ENCODE results near the gene SMYD4.
"Not testable (repeated sequence)": the region's sequence is repeated elsewhere in the genome, so short reads cannot be mapped to it uniquely, and the experiment has no call there.

SMYD4 gene

DNA sequence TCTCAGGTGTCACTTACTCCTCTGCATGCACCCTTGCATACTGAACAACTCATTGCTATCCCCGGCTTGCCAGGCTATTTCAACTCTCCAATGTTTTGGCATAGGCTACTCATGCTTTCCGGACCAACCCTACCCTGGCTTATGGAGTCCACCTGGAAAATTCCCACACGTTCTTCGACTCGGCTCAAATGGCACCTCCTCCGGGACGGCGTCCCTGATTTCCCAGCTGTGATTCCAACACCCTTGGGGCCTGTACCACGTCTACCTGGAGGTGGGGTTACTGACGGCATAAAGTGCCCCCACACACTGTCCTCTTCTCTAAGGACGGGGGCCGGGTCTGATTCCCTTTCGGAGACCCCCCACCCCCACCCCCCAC, 498 bp downstream of the SMYD4 start:
- no peak for DNase-seq (ENCODE audit: low read depth in 4 of 4, low spot score in 1 of 4)

DNA sequence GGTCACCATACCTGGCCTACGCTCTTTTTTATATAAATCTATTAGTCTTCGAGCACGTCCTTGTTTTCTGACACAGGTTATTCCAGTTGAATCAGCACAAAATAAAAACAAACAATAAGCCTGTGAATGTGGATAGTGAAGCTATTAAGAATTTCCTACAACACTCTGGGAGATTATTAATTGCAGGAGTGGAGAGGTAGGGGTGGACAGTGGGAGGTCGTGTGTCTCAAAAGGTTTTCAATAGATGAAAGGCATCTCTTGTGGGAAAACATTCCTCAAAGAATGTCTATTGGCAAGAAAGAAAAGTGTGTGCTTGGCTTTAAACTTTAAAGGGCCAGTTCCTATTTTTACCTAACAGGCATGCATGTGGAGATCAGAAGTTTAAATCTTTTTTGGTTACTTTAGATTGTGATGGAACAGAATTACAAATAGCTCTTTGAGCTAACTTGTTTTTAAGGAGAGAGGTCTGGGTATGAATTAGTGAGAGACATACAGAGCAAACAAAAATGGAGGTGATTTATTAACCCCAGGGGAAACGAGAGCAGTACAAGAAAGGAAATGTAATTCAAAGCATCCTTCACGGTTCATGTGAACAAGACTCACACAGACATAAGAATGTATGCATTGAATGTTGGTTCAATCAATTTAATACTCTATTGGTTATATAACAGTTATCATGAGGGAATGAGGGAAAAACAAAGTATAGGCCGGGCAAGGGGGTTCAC, 9.0 kb downstream of the SMYD4 start:
- DNase-seq (ENCODE audit: low read depth in 4 of 4, low spot score in 1 of 4) = no peak

DNA sequence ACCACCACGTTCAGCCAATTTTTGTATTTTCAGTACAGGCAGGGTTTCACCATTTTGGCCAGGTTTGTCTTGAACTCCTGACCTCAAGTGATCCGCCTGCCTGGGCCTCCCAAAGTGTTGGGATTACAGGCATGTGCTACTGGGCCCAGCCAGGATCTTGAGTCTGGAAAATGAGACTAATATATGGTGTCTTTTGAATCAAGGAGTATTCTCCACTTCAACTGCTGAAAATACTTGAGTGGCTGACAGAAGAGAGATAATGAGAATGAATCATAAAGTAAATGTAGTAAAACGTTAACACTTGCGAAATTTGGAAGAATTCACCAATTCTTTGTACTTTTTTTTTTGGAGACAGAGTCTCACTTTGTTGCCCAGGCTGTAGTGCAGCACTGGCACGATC, 16.6 kb downstream of the SMYD4 start:
- no peak for DNase-seq (ENCODE audit: low read depth in 4 of 4, low spot score in 1 of 4)

DNA sequence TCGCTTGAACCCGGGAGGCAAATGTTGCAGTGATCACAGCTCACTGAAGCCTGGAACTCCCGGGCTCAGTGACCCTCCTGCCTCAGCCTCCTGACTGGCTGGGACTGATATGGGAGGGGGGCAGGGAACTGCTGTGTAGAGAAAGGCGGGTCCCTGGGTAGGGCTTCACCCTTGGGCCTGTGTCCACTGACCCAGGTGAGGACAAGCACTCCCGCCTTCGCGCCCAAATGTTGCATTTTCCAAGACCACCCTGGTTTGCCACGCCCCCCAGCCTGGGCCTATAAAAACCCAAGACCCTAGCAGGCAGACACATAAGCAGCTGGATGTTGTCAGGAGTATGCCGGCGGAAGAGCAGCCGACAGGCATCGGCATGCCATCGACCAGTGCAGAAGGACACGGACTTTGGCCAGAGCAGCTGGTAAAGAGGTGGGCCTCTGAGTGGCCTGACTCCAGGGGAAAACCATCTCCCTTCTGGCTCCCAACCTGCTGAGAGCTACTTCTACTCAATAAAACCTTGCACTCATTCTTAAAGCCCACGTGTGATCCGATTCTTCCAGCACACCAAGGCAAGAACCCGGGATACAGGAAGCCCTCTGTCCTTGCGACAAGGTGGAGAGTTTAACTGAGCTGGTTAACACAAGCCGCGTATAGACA, 19.1 kb downstream of the SMYD4 start:
- DNase-seq (ENCODE audit: low read depth in 4 of 4, low spot score in 1 of 4) = no peak

DNA sequence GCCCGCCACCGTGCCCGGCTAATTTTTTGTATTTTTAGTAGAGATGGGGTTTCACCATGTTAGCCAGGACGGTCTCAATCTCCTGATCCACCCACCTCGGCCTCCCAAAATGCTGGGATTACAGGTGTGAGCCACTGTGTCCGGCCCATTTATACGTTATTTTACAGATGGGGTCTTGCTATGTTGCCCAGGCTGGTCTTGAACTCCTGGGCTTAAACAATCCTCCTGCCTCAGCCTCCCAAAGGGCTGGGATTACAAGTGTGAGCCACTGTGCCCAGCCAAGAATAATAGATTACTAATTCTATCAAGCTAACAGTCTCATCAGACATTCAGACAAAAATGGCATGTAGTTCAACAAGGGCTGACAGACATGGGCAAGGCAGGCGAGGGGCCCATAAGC, 19.9 kb downstream of the SMYD4 start:
- not testable (repeated sequence) for DNase-seq (ENCODE audit: low read depth in 4 of 4, low spot score in 1 of 4)

DNA sequence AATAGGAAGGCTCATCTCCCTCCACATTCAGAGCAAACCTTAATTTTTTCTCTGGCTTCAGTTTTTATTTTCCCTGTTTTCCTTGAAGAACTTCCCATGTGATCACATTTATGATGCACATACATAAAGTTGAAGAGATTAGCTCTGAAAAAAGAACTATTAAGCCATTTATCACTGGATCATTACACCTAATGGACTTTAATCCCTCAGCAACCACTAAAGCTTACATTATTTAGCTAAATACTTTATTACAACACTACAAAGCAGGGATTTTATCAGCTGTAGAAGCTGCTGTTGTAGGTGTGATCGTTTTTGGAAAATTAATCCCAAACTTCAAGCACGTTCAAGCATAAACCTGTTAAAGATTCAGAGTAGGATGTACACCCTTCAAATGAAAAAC, 21.1 kb downstream of the SMYD4 start:
- DNase-seq (ENCODE audit: low read depth in 4 of 4, low spot score in 1 of 4) = no peak

DNA sequence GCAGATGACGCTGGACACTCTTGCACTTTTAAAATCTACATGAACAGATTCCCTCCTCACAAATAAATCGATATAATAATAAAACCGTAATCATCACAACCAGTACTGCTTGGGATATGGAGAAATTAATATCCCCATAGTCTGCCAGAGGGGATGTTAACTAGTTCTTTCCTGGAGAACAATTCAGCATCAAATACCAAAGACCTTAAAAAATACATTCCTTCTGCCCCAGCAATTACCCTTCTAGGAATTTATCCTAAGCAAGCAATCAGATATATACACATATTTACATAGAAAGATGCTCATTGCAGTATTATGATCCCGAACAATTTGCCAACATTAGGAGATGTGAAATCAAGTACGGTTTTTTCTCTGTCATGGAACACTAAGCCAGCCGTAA, 21.8 kb downstream of the SMYD4 start:
- DNase-seq (ENCODE audit: low read depth in 4 of 4, low spot score in 1 of 4) = no peak

DNA sequence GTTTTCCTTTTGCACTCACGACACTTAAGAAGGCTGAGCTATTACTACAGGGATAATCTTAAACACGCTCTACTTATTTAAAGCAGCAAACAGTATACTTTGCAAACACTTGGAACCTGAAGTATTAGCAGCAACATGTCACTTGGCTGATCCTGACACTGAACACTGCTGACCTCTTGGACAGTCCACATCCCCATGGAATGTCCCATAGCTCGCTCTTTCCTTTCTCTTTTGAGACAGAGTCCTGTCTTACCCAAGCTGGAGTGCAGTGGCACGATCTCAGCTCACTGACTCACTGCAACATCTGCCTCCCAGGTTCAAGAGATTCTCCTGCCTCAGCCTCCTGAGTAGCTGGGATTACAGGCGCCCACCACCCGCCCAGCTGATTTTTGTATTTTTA, 26.4 kb downstream of the SMYD4 start:
- DNase-seq (ENCODE audit: low read depth in 4 of 4, low spot score in 1 of 4) = no peak

DNA sequence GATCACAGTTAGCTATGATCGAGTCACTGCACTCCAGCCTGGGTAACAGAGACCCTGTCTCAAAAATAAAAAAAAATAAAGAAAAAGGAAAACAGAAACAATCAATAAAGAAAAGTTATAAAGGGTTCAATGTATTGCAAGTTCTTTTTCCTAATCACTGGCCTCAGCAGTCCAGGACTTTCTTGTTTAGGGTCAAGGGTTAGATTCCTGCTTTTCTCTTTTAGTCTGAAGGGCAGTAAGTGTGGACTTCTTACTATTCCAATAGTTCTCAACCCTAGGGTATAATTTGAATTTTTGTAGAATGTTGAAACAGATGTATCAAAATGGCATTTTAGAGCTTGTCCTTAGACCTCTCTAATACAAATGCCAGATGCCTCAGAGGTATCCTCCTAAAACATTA, 27.3 kb downstream of the SMYD4 start:
- DNase-seq (ENCODE audit: low read depth in 4 of 4, low spot score in 1 of 4) = no peak

DNA sequence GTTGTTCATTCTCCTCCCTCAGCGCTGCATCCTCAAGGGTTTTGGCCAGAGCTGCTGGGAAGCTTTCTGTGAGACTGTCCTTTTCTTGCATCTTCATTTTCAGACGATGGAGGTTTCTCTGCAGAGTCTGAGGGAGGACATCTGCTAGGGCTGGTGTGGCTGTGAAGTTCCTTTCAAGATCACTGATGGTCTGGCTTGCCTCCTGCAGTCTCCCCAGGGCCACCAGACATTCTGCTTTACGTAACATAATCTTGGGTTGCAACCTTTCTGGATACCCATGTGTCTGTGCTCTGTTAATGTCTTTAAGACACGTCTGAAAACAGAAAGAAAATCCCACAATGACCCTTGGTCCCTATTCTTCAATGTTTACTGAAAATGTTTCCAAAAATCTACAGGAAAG, 29.0 kb downstream of the SMYD4 start:
- DNase-seq (ENCODE audit: low read depth in 4 of 4, low spot score in 1 of 4) = no peak

DNA sequence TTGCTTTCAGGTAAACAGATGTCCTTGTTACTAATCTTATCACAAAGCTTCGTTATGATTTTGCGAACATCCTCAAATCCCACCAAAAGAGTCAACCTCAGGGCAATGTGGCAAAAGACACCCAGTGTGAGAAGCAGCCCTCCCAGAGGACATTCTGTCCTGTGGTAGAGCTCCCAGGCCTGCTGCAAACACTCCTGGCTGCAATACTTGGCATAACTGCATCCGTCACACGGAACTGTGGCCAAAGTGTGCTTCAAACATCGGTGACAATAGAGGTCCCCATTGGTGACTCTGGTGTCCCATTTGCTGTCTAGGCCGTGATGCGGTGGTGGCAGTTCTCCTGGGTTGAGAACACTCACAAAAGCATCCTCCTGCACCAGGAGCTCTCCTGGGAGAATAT, 29.5 kb downstream of the SMYD4 start:
- DNase-seq (ENCODE audit: low read depth in 4 of 4, low spot score in 1 of 4) = no peak

DNA sequence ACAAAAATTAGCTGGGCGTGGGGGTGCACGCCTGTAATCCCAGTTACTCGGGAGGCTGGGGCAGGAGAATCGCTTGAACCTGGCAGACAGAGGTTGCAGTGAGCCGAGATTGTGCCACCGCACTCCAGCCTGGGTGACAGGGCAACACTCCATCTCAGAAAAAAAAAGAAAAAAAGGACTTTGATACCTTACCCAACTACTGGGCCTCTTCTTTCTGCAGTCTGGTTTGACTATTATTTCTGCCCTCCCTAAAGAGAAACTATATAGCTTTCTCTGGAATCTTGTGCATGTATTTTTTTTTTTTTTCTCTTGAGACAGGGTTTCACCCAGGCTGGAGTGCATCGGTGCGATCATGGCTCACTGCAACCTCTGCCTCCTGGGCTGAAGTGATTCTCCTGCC, 31.9 kb downstream of the SMYD4 start:
- not testable (repeated sequence) for DNase-seq (ENCODE audit: low read depth in 4 of 4, low spot score in 1 of 4)

DNA sequence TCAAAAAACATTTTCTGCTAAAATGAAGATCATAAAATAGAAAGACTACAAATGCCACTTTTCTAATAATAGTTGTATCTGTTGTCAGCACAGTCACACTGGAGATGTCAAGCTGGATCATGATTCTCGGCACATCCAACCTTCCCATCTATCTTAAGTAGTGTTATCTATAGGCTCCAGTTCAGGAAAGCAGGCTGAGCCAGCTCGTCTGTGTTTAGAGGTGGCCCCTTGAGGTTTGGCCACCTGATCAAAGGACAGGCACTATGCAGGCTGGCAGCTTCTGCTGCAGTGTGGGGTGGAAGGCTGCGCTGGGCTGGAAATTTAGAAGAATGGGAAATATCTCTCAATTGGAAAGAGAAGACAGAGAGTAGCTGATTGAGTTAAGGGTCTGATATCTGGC, 32.4 kb downstream of the SMYD4 start:
- no peak for DNase-seq (ENCODE audit: low read depth in 4 of 4, low spot score in 1 of 4)

DNA sequence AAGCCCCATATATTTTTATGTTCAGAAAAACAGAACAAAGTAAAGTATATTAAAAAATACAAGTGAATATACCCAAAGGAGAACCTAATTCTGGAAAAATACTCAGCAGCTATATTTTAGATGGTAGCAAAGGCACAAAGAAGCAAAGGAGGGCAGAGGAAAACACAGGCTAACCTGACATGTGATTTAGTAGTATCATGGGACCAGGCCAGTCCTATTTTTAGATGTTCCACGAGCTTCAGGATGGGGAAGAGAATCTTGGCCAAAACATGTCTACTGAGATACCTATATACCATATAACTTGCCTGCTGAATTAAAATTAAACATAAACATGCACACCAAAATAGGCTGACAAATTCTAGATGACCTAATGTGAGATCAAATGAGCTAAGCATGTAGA, 32.9 kb downstream of the SMYD4 start:
- no peak for DNase-seq (ENCODE audit: low read depth in 4 of 4, low spot score in 1 of 4)

DNA sequence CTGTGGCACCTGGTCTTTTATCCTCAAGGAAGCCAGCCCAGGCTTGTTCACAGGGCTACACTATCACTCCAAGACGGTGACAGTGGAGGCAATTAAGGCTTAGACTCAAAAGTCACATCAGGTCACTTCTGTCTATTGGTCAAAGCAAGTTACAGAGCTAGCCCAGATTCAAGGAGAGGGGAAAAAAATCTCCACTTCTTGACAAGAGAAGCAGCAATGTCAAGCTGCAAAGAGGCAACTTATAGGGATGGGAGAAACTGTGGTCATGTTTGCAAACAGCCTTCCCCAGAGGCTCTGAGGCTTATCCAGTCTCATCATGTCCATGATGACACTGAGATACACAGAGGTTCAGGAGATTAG, 36.3 kb downstream of the SMYD4 start:
- no peak for DNase-seq (ENCODE audit: low read depth in 4 of 4, low spot score in 1 of 4)

DNA sequence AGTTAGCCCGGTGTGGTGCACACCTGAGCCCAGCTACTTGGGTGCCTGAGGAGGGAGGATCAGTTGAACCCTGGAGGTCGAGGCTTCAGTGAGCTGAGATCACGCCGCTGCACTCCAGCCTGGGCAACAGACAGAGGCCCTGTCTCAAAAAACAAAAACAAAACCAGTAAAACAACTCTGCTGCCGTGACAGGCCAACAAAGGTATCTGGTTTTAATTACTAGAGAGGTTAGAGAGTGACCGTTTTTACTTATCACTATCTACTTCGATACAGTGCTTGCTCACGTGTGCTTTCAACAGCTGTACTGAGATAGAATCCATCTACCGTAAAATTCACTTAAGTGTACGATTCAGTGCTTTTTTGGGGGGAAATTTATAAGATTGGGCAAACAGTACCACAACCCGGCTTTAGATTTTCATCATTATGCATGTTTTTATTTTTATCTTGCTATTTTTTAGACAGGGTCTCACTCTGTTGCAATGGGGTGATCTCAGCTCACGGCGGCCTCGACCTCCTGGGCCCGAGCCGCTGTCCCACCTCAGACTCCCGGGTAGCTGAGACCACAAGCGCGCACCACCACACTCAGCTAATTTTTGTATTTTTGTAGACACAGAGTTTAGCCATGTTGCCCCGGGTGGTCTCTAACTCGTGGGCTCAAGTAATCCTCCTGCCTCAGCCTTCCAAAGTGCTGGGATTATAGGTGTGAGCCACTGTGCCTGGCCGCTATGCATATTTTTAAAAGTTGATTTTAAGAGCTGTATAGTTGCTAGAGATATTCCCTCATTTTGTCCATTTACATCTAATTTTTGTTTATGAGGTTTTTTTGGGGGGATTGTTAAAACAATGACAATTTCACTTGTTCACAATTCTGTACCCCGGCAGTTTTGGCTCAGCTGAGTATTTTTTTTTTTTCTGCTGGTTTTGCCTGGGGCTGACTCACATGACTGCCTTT, 36.9 kb downstream of the SMYD4 start:
- DNase-seq (ENCODE audit: low read depth in 4 of 4, low spot score in 1 of 4) = no peak

DNA sequence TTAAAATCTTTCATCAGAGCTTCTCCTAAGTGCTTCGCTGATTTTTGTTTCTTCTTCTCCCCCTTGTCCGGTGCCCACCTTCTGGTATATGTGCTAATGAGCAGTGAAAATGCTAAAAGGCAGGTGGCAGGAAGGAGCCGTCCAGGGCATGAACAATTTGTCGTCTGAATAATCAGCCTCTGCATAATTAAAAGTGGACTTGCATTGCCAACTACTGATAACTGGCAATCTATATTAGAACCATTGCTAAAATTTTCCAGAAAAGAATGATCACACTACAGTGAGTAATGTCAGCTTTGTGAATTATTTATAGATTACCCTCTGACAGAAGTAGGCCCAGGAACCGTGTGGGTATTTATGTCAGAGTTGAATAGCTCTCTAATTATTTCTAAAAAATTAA, 39.8 kb downstream of the SMYD4 start:
- no peak for DNase-seq (ENCODE audit: low read depth in 4 of 4, low spot score in 1 of 4)

DNA sequence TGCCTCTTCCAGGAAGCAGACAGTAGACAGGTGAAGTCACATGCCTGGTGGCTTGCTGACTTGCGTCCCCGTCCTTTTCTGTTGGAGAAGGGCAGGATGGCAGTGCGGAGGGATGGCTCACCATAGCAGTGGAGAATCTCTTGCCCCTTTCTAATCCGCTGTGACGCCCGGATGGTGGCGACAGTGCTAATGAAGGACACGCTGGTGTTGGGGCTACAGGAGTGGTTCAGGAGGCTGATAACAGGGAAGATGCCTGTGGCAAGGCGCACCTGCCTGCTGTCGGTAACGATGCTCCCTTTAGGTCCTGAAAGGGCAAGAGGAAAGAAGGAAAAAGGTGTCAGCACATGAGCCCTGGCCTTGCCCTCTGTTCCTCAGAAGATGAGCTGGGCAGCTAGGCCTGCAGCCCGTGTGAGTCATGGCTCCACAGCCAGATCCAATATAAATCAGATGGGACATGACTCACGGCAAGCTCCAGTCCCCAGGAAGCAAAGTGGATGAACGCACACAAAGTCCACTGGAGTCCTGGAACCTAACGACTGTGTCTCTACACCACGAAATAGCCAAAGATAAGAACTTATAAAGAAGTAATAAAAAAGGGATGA, 42.3 kb downstream of the SMYD4 start:
- no peak for DNase-seq (ENCODE audit: low read depth in 4 of 4, low spot score in 1 of 4)

DNA sequence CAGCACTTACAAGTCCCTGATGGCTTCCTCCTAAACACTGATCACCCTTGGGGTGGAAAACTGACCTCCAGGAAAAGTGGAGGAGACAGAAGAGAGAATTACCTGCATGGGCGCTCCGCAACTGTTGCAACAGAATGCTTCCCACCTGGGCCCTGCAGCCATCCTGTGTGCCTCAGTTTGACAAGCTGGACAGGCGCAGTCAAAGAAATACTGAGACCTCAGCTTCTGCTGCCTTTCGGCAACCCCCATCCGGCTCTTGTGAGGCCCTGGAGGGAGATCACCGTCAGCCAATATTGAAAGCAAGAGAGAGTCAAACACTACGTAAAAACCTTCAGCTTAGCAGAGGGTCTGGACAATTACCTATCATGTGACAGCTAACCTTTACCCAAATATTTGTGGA, 43.0 kb downstream of the SMYD4 start:
- no peak for DNase-seq (ENCODE audit: low read depth in 4 of 4, low spot score in 1 of 4)

DNA sequence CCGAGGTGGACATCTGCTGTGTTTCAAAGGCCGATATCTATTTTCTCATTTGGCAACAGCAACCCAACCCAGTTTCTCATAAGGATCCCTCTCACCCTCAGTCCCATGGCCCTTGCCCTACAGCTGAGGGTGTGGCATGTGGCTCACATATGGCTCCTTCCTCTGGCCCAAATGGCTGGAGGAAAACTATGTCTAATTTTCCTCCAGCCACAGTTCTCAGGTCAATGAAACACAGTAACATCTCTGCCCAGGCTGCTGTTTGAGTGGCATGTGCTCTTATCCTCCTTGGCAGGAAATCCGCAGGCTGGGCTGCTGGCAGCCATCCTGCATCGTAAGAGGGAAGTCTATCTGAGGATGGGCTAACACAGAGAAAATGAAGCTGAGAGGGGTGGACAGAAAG, 43.8 kb downstream of the SMYD4 start:
- DNase-seq (ENCODE audit: low read depth in 4 of 4, low spot score in 1 of 4) = no peak

DNA sequence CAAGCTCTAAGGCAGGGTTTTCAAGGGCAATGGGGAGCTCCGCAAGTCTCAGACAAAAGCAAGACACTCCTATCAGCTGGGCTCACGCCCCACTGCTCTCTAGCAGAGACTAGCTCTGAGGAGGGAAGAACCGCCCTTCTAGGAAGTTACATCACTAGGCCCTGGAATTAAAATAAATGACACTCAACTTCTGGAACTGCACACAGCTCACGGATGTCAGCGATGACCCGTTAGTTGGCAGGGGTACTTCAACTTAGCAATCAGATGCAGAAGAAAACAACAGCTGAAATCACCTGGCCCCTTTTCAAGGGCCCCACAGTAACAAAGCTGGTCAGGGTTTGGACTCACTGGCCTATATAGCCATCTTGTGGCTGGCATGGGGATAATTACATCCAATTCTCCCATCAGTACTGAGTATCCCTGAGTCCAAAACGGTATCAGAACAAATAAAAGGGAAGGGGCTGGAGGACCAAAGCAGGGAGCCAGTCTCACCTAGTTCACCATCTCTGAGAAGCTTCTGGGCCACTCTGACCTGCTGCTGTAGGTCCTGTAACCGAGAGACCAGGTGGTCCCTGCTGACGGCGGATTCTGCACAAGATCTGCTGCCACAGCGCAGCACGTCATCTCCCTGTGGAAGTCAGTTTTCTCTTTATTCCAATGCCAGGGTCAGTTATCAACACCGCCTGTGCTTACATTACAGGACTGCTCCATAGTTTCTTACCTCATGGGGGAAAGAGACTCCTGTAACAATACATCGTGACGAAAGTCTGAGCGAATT, 45.7 kb downstream of the SMYD4 start:
- DNase-seq (ENCODE audit: low read depth in 4 of 4, low spot score in 1 of 4) = no peak

Data from stimulated activated CD4-positive, alpha-beta T cell treated with anti-CD3 and anti-CD28 coated beads, Interleukin-1b, Interleukin-23, amount 100 ng/mL, for 24 hours (primary cell).